Endometrial microvascular endothelial cells (primary cell): ENCODE measurements around the gene GDAP1L1. TPM values are rescaled to one million over a fixed set of nuclear protein-coding genes. Genes with fewer than 3 reads are reported as not detected.
"Not testable (repeated sequence)": the region's sequence is repeated elsewhere in the genome, so short reads cannot be mapped to it uniquely, and the experiment has no call there.

ENCODE experiments used
- in situ Hi-C: cut with HindIII; loops from 2 replicates; pipeline ENCODE4 v1.10.0; 2017; ENCODE audit warnings: low sequenced_read_pairs, low pct_unique_long_range_greater_than_20kb; ENCODE audit errors: inconsistent ontology term
- total RNA-seq: library from RNA; depleted of rRNA; stranded (reverse); fragments of >200 nt; gene quantifications from one replicate; pipeline ENCODE4 v1.2.3, GENCODE V29; 2015; ENCODE audit errors: inconsistent ontology term

GDAP1L1 gene
- total RNA-seq, 1 donor from 2014 or later = not detected

DNA sequence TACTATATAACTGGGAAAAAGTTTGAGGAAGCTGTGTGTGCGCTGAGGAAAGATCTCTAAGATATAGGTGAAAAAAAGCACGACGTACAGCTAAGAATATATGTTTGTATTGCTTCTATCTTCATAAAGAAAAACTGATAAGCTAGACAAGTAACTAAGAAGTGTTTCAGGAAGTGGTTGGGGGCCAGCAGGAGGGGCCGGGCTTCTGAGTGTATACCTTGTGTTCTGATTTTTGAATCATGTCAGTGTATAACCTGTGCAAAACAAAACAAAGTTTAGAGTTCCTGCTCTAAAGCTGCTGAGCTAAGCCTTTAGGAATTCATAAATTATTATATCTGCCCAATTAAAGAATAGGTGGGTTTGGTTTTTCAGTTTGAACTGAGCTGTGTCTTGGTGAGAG is 28.7 kb upstream of the GDAP1L1 start:
- in situ Hi-C loops = no loop called here

- in situ Hi-C loops = no loop called here
Measured at GRCh38 chr20:44219170-44219730, 27.9 kb upstream of the GDAP1L1 start.

GRCh38 chr20:44219791-44220190 is 27.3 kb upstream of the GDAP1L1 start:
- in situ Hi-C loops = no loop called here

DNA sequence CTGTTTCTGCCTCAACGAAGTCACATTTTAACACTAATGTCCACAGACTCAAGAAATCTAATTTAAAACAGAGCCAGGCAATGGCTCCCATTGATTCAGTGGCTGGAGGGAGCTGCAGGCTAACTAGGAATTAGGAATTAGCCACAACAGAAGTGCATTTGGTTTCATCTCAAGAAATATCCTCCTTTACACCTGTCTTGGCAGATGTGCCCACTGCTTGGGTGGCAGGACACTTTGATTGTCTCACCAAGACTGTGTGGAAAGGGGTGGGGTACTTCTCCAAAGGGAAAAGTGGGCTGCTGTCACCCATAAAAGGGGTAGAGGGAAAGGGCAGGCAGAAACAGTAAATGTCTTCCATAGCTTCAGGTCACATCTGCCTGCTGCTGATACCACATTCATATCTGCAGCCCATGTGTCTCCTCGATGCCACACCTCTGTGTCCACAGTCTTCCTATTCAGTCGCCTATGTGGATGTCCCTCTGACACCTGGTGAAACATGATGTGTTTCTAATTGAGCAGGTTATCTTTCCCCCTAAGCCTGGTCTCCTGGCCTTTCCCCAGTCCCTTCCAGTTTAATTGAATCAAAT is 25.6 kb upstream of the GDAP1L1 start:
- in situ Hi-C loops = no loop called here

DNA sequence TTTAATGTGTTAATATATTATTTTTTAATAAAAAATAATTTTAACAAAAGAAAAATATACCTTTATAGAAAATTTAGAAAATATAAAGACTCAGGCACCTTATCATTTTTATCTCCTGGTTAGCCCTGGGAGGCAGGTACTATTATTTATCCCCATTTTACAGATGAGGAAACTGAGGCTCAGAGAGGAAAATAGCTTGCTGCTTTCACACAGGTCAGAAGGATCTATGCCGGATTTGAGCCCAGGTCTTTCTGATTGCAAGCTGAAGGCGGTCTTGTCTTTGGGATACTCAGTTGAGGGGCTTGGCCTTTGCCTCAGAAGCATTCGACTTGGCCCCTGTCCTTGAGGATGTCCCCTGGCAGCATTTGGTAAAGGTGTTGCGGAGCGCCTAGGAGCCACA is 25.1 kb upstream of the GDAP1L1 start:
- in situ Hi-C loops = no loop called here

DNA sequence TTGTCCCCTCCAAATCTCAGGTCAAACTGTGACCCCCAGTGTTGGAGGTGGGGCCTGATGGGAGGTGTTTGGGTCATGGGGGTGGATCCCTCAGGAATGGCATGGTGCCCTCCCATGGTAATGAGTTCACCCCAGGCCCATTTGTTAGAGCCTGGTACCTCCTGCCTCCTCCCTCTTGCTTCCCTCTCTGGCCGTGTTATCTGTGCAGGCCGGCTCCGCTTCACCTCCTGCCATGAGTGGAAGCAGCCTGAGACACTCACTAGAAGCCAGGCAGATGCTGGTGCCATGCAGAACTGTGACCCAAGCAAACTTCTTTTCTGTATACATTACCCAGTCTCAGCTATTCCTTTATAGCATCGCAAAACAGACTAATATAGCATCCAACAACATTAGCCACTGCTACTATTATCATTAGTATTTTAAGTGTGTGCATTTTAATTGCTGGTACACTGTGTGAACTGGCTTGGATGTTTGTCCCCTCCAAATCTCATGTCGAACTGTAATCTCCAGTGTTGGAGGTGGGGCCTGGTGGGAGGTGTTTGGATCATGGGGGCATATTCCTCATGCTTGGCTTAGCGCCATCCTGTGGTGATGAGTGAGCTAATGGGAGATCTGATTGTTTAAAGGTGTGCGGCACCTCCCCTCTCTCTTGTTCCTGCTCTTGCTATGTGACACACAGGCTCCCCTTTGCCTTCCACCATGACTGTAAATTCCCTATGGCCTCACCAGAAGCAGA is 24.3 kb upstream of the GDAP1L1 start:
- in situ Hi-C loops = no loop called here

GRCh38 chr20:44223721-44224120 is 23.4 kb upstream of the GDAP1L1 start:
- in situ Hi-C loops = no loop called here

DNA sequence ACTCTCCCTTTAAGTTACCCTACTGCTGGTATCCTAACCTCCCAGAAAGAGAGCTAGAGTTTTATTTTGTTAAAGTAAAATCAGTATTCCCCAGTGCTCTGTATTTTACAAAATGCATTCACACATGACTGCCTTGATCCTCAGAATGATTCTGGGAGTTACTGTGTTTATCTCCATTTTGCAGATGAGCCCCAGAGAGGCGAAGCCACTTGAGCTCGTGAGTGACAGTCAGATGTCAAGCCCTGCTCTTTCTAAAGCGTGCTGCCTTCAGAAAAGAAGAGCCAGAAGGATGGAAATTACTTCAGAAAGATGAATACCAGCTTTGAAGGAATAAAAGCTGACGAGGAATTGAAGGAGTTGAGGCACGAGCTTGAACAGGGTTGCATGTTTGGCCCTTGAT is 22.5 kb upstream of the GDAP1L1 start:
- in situ Hi-C loops = no loop called here

DNA sequence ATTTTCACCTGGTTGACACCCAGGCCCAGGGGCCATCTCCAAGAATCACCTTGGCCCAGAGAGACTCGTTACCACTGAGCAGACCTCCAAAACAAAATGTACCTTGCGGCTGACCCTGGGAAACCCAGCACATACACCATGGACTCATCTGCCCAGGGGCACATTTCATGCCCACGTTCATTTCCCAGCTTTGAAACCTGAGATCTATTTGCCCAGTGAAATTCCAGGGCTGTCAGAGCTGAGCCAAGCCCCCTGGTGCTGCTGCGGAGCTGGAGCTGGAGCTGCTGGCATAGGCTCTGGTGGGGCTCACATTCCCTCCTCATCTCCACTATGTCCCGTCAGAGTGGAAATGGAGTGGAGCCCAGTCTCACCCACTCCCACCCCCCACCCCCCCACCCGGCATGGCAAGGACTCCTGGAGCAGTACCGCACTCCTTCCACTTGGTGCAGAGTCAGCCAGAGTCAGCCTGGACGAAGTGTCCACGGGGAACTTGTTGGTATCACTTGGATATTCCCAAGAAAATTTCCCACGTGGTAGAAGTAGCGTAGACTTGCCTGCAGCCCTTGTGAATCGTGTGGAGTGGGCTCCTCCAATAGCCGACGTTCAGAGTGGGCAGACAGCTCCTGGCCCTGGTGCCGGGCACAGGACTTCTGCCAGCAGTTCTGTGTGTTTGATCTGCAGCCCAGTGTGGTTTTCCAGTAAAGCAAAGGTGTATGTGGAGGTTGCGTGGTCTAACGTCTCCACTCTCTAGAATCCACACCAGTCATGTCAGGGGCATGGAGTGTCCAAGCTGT is 18.4 kb upstream of the GDAP1L1 start:
- in situ Hi-C loops = no loop called here

DNA sequence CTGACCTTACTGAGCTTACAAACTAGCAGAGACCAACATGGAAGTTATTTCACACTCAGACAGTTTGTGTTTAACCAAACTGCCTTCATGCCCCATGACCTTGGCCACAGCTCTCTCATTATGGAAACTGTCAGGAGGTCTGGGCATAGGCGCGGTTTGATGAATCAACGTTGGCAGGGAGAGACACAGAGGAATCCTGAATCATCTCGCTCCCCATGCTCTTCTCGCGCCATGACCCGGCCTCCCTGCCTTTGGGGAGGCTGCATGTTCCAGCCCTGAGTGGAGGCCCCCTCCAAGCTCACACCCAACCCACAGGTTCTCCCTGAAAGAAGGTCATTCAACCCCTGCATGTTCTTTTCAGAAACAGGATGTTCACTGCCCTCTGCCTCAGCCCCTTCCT is 15.9 kb upstream of the GDAP1L1 start:
- in situ Hi-C loops = no loop called here

- in situ Hi-C loops = no loop called here
Measured at GRCh38 chr20:44231713-44232468, 15.2 kb upstream of the GDAP1L1 start.

DNA sequence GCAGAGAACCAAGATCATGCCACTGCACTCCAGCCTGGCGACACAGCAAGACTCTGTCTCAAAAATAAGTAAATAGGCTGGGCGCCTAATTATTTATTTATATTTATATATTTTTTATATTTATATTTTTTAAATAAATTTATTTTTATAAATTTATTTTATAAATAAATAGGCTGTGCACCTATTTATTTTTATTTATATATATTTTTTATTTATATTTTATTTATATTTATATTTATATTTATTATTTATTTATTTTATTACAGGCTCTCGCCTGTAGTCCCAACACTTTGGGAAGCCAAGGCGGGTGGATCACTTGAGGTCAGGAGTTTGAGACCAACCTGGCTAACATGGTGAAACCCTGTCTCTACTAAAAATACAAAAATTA is 14.6 kb upstream of the GDAP1L1 start:
- in situ Hi-C loops = not testable (repeated sequence)

DNA sequence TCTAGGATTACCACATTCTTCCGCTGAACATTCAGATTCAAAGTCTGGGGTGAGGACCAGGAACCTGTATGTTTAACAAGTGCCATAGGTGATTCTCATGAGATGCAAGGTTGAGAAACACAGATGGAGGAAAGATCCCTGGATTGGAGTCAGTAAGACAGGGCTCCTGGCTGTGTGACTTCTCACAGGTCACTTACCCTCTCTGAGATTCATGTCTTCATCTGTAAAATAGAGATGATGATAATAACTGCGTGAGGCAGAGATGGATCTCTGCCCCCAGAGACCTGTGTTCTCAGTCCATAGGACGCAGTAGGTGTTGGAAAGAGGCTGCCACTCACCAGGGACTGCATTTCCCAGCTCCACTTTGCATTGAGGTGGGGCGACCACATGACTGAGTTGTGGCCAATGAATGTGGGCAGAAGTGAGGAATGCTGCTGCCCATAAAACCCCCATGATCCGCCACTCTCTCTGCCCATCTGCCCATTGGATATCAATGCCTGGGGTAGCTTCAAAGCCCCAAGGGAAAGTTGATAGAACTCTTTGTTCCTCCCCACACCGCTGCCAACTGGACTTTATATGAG is 13.6 kb upstream of the GDAP1L1 start:
- in situ Hi-C loops = no loop called here

DNA sequence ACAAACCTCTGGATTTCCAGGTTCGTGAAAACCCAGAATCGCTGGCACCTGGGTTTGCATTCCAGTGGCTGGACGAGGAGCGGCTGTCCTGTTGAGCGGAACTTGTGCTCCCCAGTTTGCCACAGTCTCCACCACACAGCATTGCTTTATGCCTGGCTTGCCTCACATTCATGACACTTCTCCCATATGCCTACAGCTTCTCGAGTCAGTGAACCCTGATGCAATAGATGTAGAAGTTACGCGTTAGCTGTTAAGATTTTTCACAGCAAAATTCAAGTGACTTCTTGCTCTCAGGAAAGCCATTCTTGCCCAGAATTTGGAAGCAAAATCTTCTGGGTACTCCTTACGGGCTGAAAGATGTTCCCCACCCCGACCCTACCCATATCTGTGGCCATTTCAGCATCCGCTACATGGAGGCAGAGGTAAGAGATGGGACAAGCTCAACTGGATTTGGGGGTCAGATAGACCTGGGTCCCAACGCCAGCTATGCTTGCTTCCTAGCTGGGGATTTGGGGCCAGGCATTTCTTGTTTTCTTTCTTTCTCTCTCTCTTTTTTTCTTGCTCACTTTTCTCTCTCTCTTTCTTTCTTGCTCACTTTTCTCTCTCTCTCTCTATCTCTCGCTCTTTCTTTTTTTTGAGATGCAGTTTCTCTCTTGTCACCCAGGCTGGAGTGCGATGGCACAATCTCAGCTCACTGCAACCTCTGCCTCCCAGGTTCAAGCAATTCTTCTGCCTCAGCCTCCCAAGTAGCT is 12.4 kb upstream of the GDAP1L1 start:
- in situ Hi-C loops = no loop called here

DNA sequence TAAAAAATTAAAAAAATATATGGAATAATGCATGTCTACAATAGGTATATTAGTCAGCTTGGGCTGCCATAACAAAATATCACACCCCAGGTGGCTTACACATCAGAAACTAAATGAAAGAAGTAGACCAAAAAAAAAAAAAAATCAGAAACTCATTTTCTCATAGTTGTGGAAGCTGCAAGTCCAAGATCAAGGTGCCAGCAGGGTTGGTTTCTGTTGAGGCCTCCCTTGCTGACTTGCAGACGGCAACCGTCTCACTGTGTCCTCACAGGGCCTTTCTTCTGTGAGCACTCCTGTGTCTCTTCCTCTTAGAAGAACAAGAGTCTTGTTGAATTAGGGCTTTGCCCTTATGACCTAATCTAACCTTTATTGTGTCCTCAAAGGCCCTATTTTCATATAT is 11.4 kb upstream of the GDAP1L1 start:
- in situ Hi-C loops = no loop called here

DNA sequence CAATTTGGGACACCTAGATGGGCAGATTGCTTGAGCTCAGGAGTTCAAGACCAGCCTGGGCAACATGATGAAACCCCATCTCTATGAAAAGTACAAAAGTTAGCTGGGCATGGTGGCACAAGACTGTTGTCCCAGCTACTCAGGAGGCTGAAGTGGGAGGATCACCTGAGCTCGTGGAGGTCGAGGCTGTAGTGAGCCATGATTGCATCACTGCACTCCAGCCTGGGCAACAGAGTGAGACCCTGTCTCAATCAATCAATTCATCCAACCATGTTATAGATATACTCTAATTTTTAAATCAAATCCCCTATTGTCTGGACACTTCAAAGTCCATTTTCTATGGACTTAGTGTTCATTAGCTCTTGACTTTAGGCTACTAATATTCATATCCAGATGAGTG is 10.3 kb upstream of the GDAP1L1 start:
- in situ Hi-C loops = not testable (repeated sequence)

DNA sequence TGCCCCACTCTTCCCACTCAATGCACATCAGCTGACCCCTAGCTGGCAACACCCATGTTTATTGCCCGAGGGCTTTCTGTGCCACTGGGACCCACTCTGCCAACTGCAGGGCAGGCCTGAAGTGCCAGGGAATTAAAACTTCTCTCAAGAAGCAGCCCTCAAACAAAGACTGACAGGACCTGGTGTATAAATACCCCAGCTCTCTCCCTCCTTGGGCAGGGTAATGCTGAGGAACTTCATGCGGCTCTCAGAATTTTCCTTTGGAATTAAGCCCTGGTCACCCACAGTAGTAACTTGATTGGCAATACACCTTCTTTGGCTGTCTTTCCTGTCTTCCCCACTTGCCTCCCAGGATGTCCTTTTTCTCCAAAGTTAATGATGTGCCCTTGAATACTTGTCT is 5.3 kb upstream of the GDAP1L1 start:
- in situ Hi-C loops = no loop called here

GRCh38 chr20:44245977-44246376 is 1.1 kb upstream of the GDAP1L1 start:
- in situ Hi-C loops = no loop called here
